Activated naive CD4-positive, alpha-beta T cell treated with anti-CD3 and anti-CD28 coated beads, Interleukin-2, amount 50 U/mL, for 24 hours (primary cell): Measurements from ENCODE around the gene MIP.
A peak's percentile ranks its signal among the peaks of the same experiment; 100 is the strongest.
"Not testable (repeated sequence)": the region's sequence is repeated elsewhere in the genome, so short reads cannot be mapped to it uniquely, and the experiment has no call there.

Source experiments
- H3K27ac Mint-ChIP-seq: one replicate; pipeline ENCODE4 v1.8.0; 2021; ENCODE audit warnings: mild to moderate bottlenecking, mixed read lengths
- H3K27me3 Mint-ChIP-seq: one replicate; pipeline ENCODE4 v1.8.0; 2021; ENCODE audit warnings: mixed read lengths
- H3K36me3 Mint-ChIP-seq: one replicate; pipeline ENCODE4 v1.8.0; 2021; ENCODE audit warnings: mixed read lengths
- H3K4me1 Mint-ChIP-seq: one replicate; pipeline ENCODE4 v1.8.0; 2021; ENCODE audit warnings: mixed read lengths
- H3K4me3 Mint-ChIP-seq: one replicate; pipeline ENCODE4 v1.8.0; 2021; ENCODE audit warnings: mild to moderate bottlenecking, mixed read lengths
- H3K9me3 Mint-ChIP-seq: one replicate; pipeline ENCODE4 v1.8.0; 2021; ENCODE audit warnings: mixed read lengths

Gene MIP

DNA sequence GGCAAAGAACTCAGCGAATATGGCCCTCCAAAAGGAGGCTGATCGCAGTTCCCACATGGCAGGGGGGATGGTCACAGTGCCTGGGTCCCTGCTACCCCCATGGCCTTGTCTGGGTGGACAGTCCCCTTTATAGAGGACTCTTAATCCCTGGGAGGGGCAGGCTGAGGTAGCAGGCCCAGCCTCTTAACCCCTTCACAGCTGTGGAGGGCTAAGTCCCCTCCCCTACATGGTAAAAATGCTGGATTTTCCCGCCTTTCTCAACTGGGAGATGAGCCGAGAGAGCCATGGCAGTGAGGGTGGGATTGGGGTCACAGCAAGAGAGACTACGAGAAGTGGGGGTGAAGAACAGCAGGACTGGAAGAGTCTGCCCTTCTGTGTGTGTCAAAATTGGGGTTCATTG lies at the start of gene MIP:
Gene MIP, minus strand, starts transcription at position 101 of the 400 bp plus-strand sequence. Its CDS starts 44 bp downstream, at position 57.
- Mint-ChIP-seq H3K4me1 (peaks cover 9% of the 10 kb centered on the region), H3K9me3 (no peaks in the 10 kb centered on the region), H3K4me3 (no peak within 1 kb of the TSS), H3K36me3 (no peaks in the 10 kb centered on the region), H3K27ac (no peak within 1 kb of the TSS), H3K27me3 (no peaks in the 10 kb centered on the region)

DNA sequence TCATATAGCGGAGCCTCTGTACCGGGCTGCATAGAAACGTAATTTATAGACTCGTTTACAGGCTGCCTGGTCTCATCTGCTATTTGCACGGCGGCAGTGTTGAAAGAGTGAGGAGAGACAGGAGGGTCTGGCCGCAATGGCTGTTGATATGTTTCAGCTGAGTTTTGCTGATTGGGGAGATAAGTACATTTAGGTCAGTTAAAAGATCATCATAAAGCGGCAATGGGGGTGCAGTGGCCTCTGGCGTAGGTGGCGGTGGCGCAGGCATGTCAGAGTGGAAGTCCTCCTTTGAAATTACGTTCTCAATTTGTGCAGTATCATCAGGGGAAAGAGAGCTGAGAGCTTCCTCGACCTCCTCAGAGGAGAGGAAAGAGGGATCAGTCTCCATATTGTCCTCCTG lies 45.4 kb upstream of the MIP start:
- H3K4me3 Mint-ChIP-seq, H3K4me1 Mint-ChIP-seq: not testable (repeated sequence)

GRCh38 chr12:56499452-56499851 lies 45.0 kb upstream of the MIP start:
- not testable (repeated sequence) for H3K36me3 Mint-ChIP-seq, H3K4me1 Mint-ChIP-seq, H3K27me3 Mint-ChIP-seq, H3K4me3 Mint-ChIP-seq, H3K27ac Mint-ChIP-seq, H3K9me3 Mint-ChIP-seq

More for the DNA sequence above, 45.4 kb upstream of the MIP start:
- not testable (repeated sequence) for H3K27ac Mint-ChIP-seq, H3K9me3 Mint-ChIP-seq, H3K36me3 Mint-ChIP-seq, H3K27me3 Mint-ChIP-seq

GRCh38 chr12:56498126-56498902 lies 43.9 kb upstream of the MIP start:
- H3K27me3 Mint-ChIP-seq, H3K36me3 Mint-ChIP-seq, H3K27ac Mint-ChIP-seq: not testable (repeated sequence)

DNA sequence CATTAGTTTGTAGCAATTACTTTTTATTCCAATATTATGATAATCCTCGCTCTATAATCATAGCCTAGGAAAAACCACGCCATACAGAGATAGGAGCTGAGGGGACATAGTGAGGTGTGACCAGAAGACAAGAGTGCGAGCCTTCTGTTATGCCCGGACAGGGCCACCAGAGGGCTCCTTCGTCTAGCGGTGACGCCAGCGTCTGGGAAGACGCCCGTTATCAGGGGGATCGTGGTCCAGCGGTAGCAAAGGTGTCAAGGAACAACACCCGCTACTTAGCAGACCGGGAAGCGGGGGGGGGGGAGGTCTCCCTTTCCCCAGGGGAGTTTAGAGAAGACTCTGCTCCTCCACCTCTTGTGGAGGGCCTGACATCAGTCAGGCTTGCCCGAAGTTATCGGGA lies 42.2 kb upstream of the MIP start:
- not testable (repeated sequence) for H3K4me1 Mint-ChIP-seq, H3K27ac Mint-ChIP-seq, H3K9me3 Mint-ChIP-seq, H3K27me3 Mint-ChIP-seq, H3K36me3 Mint-ChIP-seq
- H3K4me3 Mint-ChIP-seq: peak overlapping the region; percentile 42

More at GRCh38 chr12:56498126-56498902, 43.9 kb upstream of the MIP start:
- not testable (repeated sequence) for H3K9me3 Mint-ChIP-seq, H3K4me1 Mint-ChIP-seq, H3K4me3 Mint-ChIP-seq

- not testable (repeated sequence) for H3K9me3 Mint-ChIP-seq, H3K27ac Mint-ChIP-seq, H3K4me1 Mint-ChIP-seq, H3K27me3 Mint-ChIP-seq, H3K4me3 Mint-ChIP-seq, H3K36me3 Mint-ChIP-seq
These were observed 40.0 kb upstream of the MIP start for GRCh38 chr12:56494481-56494880.

DNA sequence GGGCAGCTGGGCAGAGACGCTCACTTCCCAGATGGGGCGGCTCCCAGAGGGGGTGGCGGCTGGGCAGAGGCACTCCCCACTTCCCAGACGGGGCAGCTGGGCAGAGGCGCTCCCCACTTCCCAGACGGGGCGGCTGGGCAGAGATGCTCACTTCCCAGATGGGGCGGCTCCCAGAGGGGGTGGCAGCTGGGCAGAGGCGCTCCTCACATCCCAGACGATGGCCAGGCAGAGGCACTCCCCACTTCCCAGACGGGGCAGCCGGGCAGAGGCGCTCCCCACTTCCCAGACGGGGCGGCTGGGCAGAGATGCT lies 39.6 kb upstream of the MIP start:
- H3K9me3 Mint-ChIP-seq, H3K27ac Mint-ChIP-seq, H3K27me3 Mint-ChIP-seq, H3K36me3 Mint-ChIP-seq, H3K4me1 Mint-ChIP-seq, H3K4me3 Mint-ChIP-seq: not testable (repeated sequence)

GRCh38 chr12:56493409-56494105 lies 39.1 kb upstream of the MIP start:
- H3K36me3 Mint-ChIP-seq, H3K4me1 Mint-ChIP-seq, H3K27me3 Mint-ChIP-seq, H3K9me3 Mint-ChIP-seq, H3K4me3 Mint-ChIP-seq, H3K27ac Mint-ChIP-seq: not testable (repeated sequence)

DNA sequence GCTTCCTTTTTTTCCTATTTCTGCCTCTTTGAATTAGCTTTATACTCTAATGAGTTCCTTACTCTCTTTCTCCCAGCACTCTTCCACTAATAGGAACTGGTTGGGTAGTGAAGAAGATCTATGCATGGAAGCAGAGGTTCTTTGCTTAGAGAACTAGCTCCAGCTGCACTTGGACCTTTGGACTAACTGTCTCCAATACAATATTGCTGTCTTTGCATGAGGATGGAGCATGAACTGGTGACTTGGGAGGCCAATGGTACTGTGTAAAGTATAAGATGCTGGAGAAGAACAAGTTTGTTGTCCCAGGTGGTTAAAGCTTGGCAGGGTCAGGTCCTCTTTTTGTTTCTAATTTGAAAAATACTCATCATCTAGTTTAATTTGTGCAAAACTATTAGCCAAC lies 35.9 kb upstream of the MIP start:
- H3K4me3 Mint-ChIP-seq: no peak overlapping the region
- H3K9me3 Mint-ChIP-seq: no peaks in the 10 kb centered on the region
- peaks cover 18% of the 10 kb centered on the region for H3K4me1 Mint-ChIP-seq
- H3K27me3 Mint-ChIP-seq: peaks cover 8% of the 10 kb centered on the region
- no peak overlapping the region for H3K27ac Mint-ChIP-seq
- H3K36me3 Mint-ChIP-seq: no peaks in the 10 kb centered on the region

DNA sequence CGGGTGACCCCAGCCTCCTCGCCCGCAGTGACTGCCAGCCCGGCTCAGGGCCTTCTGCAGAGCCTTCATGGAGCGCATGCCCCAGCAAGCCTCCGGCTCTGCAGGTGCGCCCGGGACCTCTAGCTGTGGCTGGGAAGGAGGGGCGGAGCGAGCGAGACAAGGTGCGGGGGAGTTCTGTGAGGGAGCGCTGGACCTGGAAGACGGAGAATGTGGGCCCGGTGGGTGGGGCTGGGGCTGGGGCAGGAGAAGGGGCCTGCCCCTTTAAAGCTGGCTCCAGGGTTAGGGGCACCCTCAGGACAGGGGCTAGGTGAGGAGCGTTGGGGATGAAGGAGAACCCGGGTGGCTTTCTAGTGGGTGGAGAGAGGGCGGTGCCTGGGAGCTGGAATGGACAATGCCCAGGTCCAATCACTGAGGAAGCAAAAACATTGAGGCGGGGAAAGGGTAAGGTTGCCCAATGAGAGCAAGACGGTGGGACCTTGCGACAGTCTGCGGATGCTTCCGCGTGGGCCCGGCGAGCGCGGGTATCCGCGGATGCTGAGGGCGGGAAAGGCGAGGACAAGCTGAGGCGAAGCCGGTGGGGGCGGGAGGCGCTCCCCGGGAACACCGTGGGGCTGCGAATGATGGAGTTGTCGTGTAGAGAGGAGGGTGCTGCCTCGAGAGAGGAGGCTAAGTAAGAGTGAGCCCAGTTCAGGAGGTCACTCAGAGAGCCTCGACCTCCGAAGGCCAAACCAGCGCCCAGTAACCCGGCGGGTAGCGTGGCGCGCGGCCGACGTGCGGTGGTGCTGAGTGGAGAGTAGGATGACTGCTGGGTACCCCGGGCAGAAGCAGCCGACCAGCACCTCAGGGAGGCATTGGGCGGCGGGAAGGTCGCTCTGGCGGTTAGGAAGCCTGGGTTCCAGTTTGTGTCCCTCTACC lies 33.8 kb upstream of the MIP start, which contains the start of gene GLS2:
Gene GLS2, minus strand, starts transcription at position 121 of the 915 bp plus-strand sequence. Its CDS starts 43 bp downstream, at position 78.
- H3K9me3 Mint-ChIP-seq: no peaks in the 10 kb centered on the region
- no peaks in the 10 kb centered on the region for H3K36me3 Mint-ChIP-seq
- H3K27me3 Mint-ChIP-seq: peaks cover 8% of the 10 kb centered on the region
- peak within 1 kb of the TSS; percentile 38 for H3K27ac Mint-ChIP-seq
- H3K4me3 Mint-ChIP-seq: peak within 1 kb of the TSS; percentile 84
- H3K4me1 Mint-ChIP-seq: peaks cover 18% of the 10 kb centered on the region

- no peaks in the 10 kb centered on the region for H3K36me3 Mint-ChIP-seq
- H3K4me1 Mint-ChIP-seq: peaks cover 18% of the 10 kb centered on the region
- peak overlapping the region; percentile 38 for H3K27ac Mint-ChIP-seq
- H3K4me3 Mint-ChIP-seq: peak overlapping the region; percentile 84
- no peaks in the 10 kb centered on the region for H3K9me3 Mint-ChIP-seq
- H3K27me3 Mint-ChIP-seq: peaks cover 8% of the 10 kb centered on the region
These were observed 33.1 kb upstream of the MIP start for GRCh38 chr12:56487448-56488040.

DNA sequence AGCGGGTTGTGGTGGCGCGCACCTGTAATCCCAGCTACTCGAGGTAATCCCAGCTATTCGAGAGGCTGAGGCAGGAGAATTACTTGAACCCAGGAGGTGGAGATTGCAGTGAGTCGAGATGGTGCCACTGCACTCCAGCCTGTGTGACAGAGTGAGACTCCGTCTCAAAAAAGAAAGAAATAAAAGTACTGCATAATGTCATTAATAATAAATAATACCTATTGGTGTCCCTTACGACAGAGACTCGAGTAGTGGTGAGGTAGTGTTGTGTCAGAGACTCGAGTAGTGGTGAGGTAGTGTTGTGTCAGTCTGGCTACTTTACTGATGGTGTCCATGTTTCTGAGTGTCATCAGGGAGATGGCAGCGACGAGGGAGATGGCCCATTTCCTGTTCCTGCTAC lies 32.2 kb upstream of the MIP start:
- Mint-ChIP-seq H3K9me3 (no peaks in the 10 kb centered on the region), H3K27me3 (peaks cover 7% of the 10 kb centered on the region), H3K4me1 (peaks cover 18% of the 10 kb centered on the region), H3K36me3 (no peaks in the 10 kb centered on the region), H3K27ac (no peak overlapping the region), H3K4me3 (no peak overlapping the region)

DNA sequence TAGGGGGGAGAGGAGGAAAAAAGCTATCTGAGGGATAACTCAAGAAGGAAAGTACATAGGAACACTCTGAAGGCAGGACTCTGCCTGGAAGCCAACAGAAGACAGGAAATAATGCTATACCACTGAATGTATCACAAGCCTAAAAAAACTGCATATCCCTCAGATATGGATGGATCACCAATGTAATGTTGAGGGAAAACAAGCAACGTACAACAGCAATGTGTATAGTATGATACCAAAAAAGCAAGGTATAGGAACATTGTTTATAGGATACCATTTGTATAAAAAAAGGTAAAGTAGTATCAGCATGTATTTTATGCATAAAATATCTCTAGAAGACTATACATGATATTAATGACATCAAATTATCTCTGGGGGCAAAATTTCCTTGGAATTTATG lies 30.1 kb upstream of the MIP start:
- peak overlapping the region; percentile 26 for H3K27ac Mint-ChIP-seq
- no peak overlapping the region for H3K4me3 Mint-ChIP-seq
- no peaks in the 10 kb centered on the region for H3K36me3 Mint-ChIP-seq
- H3K9me3 Mint-ChIP-seq: no peaks in the 10 kb centered on the region
- no peaks in the 10 kb centered on the region for H3K27me3 Mint-ChIP-seq
- peaks cover 26% of the 10 kb centered on the region for H3K4me1 Mint-ChIP-seq

- H3K9me3 Mint-ChIP-seq: no peaks in the 10 kb centered on the region
- H3K4me1 Mint-ChIP-seq: peaks cover 11% of the 10 kb centered on the region
- H3K4me3 Mint-ChIP-seq: no peak overlapping the region
- no peaks in the 10 kb centered on the region for H3K27me3 Mint-ChIP-seq
- no peaks in the 10 kb centered on the region for H3K36me3 Mint-ChIP-seq
- H3K27ac Mint-ChIP-seq: no peak overlapping the region
These were observed 25.2 kb upstream of the MIP start for GRCh38 chr12:56479625-56480024.

- Mint-ChIP-seq H3K4me3 (no peak overlapping the region), H3K27me3 (no peaks in the 10 kb centered on the region), H3K27ac (no peak overlapping the region), H3K9me3 (no peaks in the 10 kb centered on the region), H3K4me1 (peaks cover 19% of the 10 kb centered on the region), H3K36me3 (peaks cover 2% of the 10 kb centered on the region)
These were observed 23.2 kb upstream of the MIP start for GRCh38 chr12:56477521-56478225.
